AG09309 (cell line): ENCODE results near the gene PDSS1.
A peak's percentile ranks its signal among the peaks of the same experiment; 100 is the strongest.
"Not testable (repeated sequence)": the region's sequence is repeated elsewhere in the genome, so short reads cannot be mapped to it uniquely, and the experiment has no call there.

ENCODE experiments used
- DNase-seq: peaks from one replicate; pipeline ENCODE4 v3.0.0-alpha.2; 2010; ENCODE audit warnings: low read depth
- H3K4me3 ChIP-seq: 2 replicates; pipeline ENCODE4 v1.5.1; 2011; ENCODE audit warnings: mild to moderate bottlenecking, low read depth, low read length, moderate library complexity; ENCODE audit not compliant: control insufficient read depth
- CTCF ChIP-seq: IDR thresholded peaks from 2 replicates; pipeline ENCODE4 v1.5.1; 2011; ENCODE audit warnings: mild to moderate bottlenecking, low read depth, low read length, inconsistent platforms; ENCODE audit not compliant: insufficient read depth, control insufficient read depth; ENCODE audit errors: missing control alignments

Gene PDSS1

GRCh38 chr10:26665080-26666048, 32.1 kb upstream of the PDSS1 start:
- no peak for DNase-seq
- TF ChIP-seq CTCF = no peak

GRCh38 chr10:26675873-26676257, 21.6 kb upstream of the PDSS1 start:
- TF ChIP-seq CTCF = no peak
- H3K4me3 ChIP-seq = no peak overlapping the region
- no peak for DNase-seq

More at GRCh38 chr10:26665080-26666048, 32.1 kb upstream of the PDSS1 start:
- H3K4me3 ChIP-seq = no peak overlapping the region

- no peak for DNase-seq
- no peak for TF ChIP-seq CTCF
- H3K4me3 ChIP-seq = no peak overlapping the region
Observed at GRCh38 chr10:26679588-26679987, 17.9 kb upstream of the PDSS1 start.

- H3K4me3 ChIP-seq = no peak overlapping the region
- DNase-seq = no peak
- no peak for TF ChIP-seq CTCF
Observed at GRCh38 chr10:26681076-26681475, 16.4 kb upstream of the PDSS1 start.

- DNase-seq = peak; percentile 11
- not testable (repeated sequence) for H3K4me3 ChIP-seq
Observed at GRCh38 chr10:26681971-26682370, 15.5 kb upstream of the PDSS1 start.

GRCh38 chr10:26682931-26683330, 14.6 kb upstream of the PDSS1 start:
- TF ChIP-seq CTCF = no peak
- H3K4me3 ChIP-seq = no peak overlapping the region
- no peak for DNase-seq

GRCh38 chr10:26684667-26685264, 12.7 kb upstream of the PDSS1 start:
- H3K4me3 ChIP-seq, DNase-seq: not testable (repeated sequence)
- TF ChIP-seq CTCF = peak; percentile 50
